ENCODE measurements around the gene MRPL18. TPM values are rescaled to one million over a fixed set of nuclear protein-coding genes. Genes with fewer than 3 reads are reported as not detected.
"Not testable (repeated sequence)": the region's sequence is repeated elsewhere in the genome, so short reads cannot be mapped to it uniquely, and the experiment has no call there.

Gene MRPL18
- total RNA-seq, 2 experiments from 2014 or later, result 81.8 to 83.5 TPM

DNA sequence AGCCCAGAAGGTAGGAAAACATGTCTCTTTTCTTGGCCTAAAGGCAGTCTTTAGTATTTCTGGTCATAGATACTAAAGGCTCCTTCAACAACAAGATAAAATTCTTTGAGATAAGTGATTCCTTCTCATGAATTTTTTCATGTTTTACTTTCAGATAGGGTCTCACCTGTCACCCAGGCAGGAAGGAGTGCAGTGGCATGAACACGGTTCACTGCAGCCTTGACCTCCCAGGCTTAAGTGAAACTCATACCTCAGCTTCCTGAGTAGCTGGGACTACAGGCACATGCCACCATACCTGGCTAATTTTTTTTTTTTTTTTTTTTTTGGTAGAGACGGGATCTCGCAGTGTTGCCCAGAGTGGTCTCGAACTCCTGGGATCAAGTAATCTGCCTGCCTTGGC lies 18.9 kb downstream of the MRPL18 start:
- DNase-seq (no peak), ATAC-seq (no peak)
- TF ChIP-seq, protein P1, sequence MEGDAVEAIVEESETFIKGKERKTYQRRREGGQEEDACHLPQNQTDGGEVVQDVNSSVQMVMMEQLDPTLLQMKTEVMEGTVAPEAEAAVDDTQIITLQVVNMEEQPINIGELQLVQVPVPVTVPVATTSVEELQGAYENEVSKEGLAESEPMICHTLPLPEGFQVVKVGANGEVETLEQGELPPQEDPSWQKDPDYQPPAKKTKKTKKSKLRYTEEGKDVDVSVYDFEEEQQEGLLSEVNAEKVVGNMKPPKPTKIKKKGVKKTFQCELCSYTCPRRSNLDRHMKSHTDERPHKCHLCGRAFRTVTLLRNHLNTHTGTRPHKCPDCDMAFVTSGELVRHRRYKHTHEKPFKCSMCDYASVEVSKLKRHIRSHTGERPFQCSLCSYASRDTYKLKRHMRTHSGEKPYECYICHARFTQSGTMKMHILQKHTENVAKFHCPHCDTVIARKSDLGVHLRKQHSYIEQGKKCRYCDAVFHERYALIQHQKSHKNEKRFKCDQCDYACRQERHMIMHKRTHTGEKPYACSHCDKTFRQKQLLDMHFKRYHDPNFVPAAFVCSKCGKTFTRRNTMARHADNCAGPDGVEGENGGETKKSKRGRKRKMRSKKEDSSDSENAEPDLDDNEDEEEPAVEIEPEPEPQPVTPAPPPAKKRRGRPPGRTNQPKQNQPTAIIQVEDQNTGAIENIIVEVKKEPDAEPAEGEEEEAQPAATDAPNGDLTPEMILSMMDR (IDR thresholded peaks at IDR 0.05), result no peak
- H3K9me3 Mint-ChIP-seq, result no peaks in the 10 kb centered on the region
- no peak overlapping the region for H3K27ac Mint-ChIP-seq
- CTCF ChIA-PET, result no interaction called here
- H3K36me3 Mint-ChIP-seq (ENCODE audit: low read depth), result no peaks in the 10 kb centered on the region
- no peaks in the 10 kb centered on the region for H3K27me3 Mint-ChIP-seq
- POLR2A ChIA-PET, result no interaction called here
- H3K4me1 Mint-ChIP-seq (ENCODE audit: low read depth), result no peaks in the 10 kb centered on the region
- intact Hi-C loops (cut with micrococcal nuclease), result no loop called here
- no peak overlapping the region for H3K4me3 Mint-ChIP-seq

DNA sequence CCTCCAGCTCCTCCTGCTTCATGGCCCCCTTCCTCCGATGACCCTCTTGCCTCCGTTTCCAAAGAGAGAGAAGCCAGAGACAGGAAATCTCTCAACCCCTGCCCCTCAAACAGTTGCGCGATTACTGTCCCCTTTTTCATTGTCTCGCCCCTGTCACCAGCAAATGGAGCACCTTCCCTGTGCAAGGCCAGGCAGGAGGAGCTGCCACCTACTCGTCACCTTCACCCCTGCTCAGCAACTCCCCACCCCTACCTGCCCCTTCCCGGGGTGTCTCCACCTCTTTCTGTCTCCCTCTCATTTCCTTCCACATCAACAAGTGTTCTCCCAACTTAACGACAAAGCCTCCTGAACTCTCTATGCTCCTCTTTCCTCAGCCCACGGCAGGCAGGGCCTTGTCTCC lies 23.5 kb downstream of the MRPL18 start:
- Mint-ChIP-seq H3K36me3 (ENCODE audit: low read depth) (no peaks in the 10 kb centered on the region), H3K27me3 (no peaks in the 10 kb centered on the region), H3K9me3 (no peaks in the 10 kb centered on the region), H3K4me1 (ENCODE audit: low read depth) (no peaks in the 10 kb centered on the region), H3K4me3 (no peak overlapping the region), H3K27ac (no peak overlapping the region)
- POLR2A ChIA-PET, result interaction anchor here (1.1 to 1.2 kb wide), 2 partner anchors 15 to 51 kb away, joined by 3 read pairs; no protein-coding TSS in a partner anchor
- CTCF ChIA-PET, result no interaction called here
- no peak for DNase-seq
- TF ChIP-seq, protein P1 (IDR thresholded peaks at IDR 0.05), result no peak
- ATAC-seq, result no peak
- intact Hi-C loops (cut with micrococcal nuclease), result no loop called here

DNA sequence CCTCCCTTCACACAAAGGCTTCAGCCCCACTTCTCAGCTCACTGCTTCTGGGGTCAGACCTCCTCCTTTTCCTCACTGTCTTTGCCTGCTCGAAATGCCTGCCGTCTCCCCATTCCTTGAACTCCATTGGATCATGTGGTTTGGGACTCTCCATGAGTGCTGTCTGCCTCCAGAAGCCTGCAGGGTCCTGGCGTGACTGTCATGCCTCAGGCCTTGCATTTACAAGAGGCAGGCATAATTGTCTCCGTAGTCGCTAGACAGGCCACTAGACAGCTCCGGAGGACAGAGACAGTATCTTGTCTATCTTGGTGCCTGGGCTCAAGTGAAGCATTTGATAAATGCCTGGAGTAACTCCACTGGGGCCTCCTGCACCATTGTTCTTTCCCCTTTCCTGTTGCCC lies 25.1 kb downstream of the MRPL18 start:
- DNase-seq, result no peak
- no peak overlapping the region for H3K4me3 Mint-ChIP-seq
- H3K4me1 Mint-ChIP-seq (ENCODE audit: low read depth), result peaks cover 12% of the 10 kb centered on the region
- no peak overlapping the region for H3K27ac Mint-ChIP-seq
- H3K27me3 Mint-ChIP-seq, result no peaks in the 10 kb centered on the region
- no peaks in the 10 kb centered on the region for H3K36me3 Mint-ChIP-seq (ENCODE audit: low read depth)
- TF ChIP-seq, protein P1 (IDR thresholded peaks at IDR 0.05), result no peak
- no peak for ATAC-seq
- intact Hi-C loops (cut with micrococcal nuclease), result no loop called here
- ChIA-PET CTCF (interaction anchor here (1.5 kb wide), 1 partner anchor 48 kb away, joined by 3 read pairs; no protein-coding TSS in a partner anchor), POLR2A (no interaction called here)
- no peaks in the 10 kb centered on the region for H3K9me3 Mint-ChIP-seq

DNA sequence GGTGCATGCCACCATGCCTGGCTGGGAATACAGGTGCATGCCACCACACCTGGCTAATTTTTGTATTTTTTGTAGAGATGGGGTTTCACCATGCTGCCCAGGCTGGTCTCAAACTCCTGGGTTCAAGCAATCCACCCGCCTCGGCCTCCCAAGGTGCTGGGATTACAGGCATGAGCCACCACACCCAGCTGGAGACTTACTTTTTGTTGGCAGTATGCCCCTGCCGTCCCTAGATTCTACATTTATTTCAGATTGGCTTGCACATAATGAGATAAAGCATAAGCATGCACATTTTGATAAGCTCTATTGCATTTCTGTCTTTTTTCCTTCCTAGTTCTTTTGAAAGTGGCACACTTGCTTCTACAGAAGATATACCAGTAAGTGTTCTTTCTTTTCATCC lies 26.5 kb downstream of the MRPL18 start:
- H3K27ac Mint-ChIP-seq; POLR2A ChIA-PET; H3K4me3 Mint-ChIP-seq; ATAC-seq; intact Hi-C loops (cut with micrococcal nuclease); CTCF ChIA-PET; H3K9me3 Mint-ChIP-seq; DNase-seq; H3K36me3 Mint-ChIP-seq (ENCODE audit: low read depth); H3K27me3 Mint-ChIP-seq: not testable (repeated sequence)
- peaks cover 21% of the 10 kb centered on the region for H3K4me1 Mint-ChIP-seq (ENCODE audit: low read depth)

DNA sequence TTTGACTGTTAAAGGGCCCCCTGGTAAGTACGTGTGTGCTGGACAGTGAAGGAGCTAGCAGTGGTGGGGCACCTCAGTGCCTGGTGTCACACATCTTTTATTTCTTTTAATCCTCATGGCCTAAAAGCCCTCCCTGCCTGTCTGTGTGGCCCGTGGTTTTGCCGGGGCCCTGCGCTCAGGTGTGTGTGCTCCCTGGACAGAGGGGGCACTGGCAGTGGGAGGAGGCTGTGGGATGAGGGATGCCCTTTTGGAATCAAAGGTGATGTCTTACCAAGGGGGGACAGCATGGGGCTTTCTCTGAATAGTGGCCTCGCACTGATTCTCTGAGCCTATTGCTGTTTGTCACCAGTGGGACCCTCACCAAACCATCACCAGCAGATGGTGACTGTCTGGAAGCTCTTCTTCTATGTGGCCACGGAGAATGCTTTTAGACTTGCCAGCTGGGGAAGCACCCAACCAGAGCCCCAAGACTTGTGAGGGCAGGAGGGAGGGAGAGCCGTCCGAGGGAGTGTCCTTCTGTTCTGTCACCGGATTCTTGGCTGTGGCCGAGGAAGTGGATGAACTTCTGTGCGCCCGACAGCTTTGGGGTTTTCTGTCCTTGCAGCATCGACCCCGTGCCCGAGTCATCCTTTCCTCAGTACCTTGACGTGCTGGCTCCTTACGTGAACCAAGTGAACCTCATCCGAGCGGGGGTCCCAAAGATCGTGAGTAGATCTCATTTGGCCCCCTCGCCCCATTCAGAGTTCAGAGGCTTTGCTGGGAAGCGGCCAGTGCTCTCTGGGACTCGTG lies 27.9 kb downstream of the MRPL18 start:
- ChIA-PET POLR2A (no interaction called here), CTCF (no interaction called here)
- Mint-ChIP-seq H3K27ac (no peak overlapping the region), H3K36me3 (ENCODE audit: low read depth) (no peaks in the 10 kb centered on the region), H3K27me3 (no peaks in the 10 kb centered on the region), H3K4me3 (no peak overlapping the region), H3K9me3 (no peaks in the 10 kb centered on the region), H3K4me1 (ENCODE audit: low read depth) (peaks cover 21% of the 10 kb centered on the region)
- ATAC-seq (no peak), DNase-seq (no peak)
- TF ChIP-seq, protein P1 (IDR thresholded peaks at IDR 0.05), result no peak
- intact Hi-C loops (cut with micrococcal nuclease), result no loop called here
